Stimulated activated CD4-positive, alpha-beta T cell treated with anti-CD3 and anti-CD28 coated beads, Interleukin-1b, Interleukin-23, amount 100 ng/mL, for 1 hour (primary cell): ENCODE data around the gene MPDZ.

Source experiments
- DNase-seq, 2 donors: peaks; one replicate each; pipeline ENCODE4 v3.0.0-alpha.2; 2020; ENCODE audit warnings: low read depth in 2 of 2

The MPDZ gene

GRCh38 chr9:13083366-13083765, 196.1 kb downstream of the MPDZ start:
- DNase-seq: no peak

GRCh38 chr9:13082796-13083195, 196.7 kb downstream of the MPDZ start:
- DNase-seq: no peak

- no peak for DNase-seq
Observed at GRCh38 chr9:13078164-13078563, 201.3 kb downstream of the MPDZ start.

- DNase-seq: no peak
Observed at GRCh38 chr9:13076616-13077015, 202.9 kb downstream of the MPDZ start.

- no peak for DNase-seq
Observed at GRCh38 chr9:13071921-13072320, 207.6 kb downstream of the MPDZ start.

GRCh38 chr9:13070612-13071595, 208.6 kb downstream of the MPDZ start:
- no peak for DNase-seq

GRCh38 chr9:13069498-13069897, 210.0 kb downstream of the MPDZ start:
- no peak for DNase-seq

GRCh38 chr9:13064676-13065075, 214.8 kb downstream of the MPDZ start:
- no peak for DNase-seq

- no peak for DNase-seq
Observed at GRCh38 chr9:13063880-13064459, 215.5 kb downstream of the MPDZ start.

- no peak for DNase-seq
Observed at GRCh38 chr9:13061390-13061789, 218.1 kb downstream of the MPDZ start.
